Epithelial cell of proximal tubule (primary cell): Measurements from ENCODE around the gene SH2D3C. TPM values are rescaled to one million over a fixed set of nuclear protein-coding genes. Genes with fewer than 3 reads are reported as not detected.

Source experiments
- DNase-seq: peaks from one replicate; pipeline ENCODE4 v3.0.0-alpha.2; 2011; ENCODE audit warnings: low read depth
- H3K4me3 ChIP-seq: 2 replicates; pipeline ENCODE4 v1.5.1; 2011; ENCODE audit warnings: low read depth, mild to moderate bottlenecking, low read length
- CTCF ChIP-seq: conservative IDR thresholded peaks from 2 replicates; pipeline ENCODE4 v1.5.1; 2012; ENCODE audit warnings: low read depth, mild to moderate bottlenecking, low read length
- total RNA-seq: library from RNA; depleted of rRNA; stranded (reverse); fragments of >200 nt; gene quantifications from 2 replicates; pipeline ENCODE4 v1.2.3, GENCODE V29; 2015

SH2D3C gene
- total RNA-seq, 1 donor from 2014 or later, result not detected

- H3K4me3 ChIP-seq, result no peak overlapping the region
- no peak for TF ChIP-seq CTCF
- DNase-seq, result no peak
Observed at GRCh38 chr9:127789179-127789578, 10.7 kb upstream of the SH2D3C start.

- H3K4me3 ChIP-seq, result no peak overlapping the region
- TF ChIP-seq CTCF, result no peak
- DNase-seq, result no peak
Observed at GRCh38 chr9:127788337-127789011, 10.0 kb upstream of the SH2D3C start.

- peak overlapping the region; percentile 95 for H3K4me3 ChIP-seq
- TF ChIP-seq CTCF, result peak; percentile 57
- DNase-seq, result no peak
Observed at GRCh38 chr9:127786773-127787104, 8.3 kb upstream of the SH2D3C start.

- TF ChIP-seq CTCF, result no peak
- H3K4me3 ChIP-seq, result peak within 1 kb of the TSS; percentile 95
- DNase-seq, result no peak
Observed at GRCh38 chr9:127785933-127786772, 7.7 kb upstream of the SH2D3C start, which contains the start of gene CDK9. Gene CDK9 (plus strand): TSS chr9:127786034. CDS start chr9:127786149, 115 bp downstream.

GRCh38 chr9:127785023-127785932 is 6.8 kb upstream of the SH2D3C start:
- H3K4me3 ChIP-seq, result peak overlapping the region; percentile 95
- DNase-seq, result no peak
- peak; percentile 68 for TF ChIP-seq CTCF

GRCh38 chr9:127783111-127784008 is 4.9 kb upstream of the SH2D3C start:
- H3K4me3 ChIP-seq, result no peak overlapping the region
- TF ChIP-seq CTCF, result no peak
- DNase-seq, result no peak
